IMR-90 (cell line): ENCODE measurements around the gene RAPSN.

Source experiments
- CHD1 ChIP-seq: IDR thresholded peaks from 2 replicates; pipeline ENCODE4 v1.6.1; 2012; ENCODE audit warnings: low read depth, low read length, improper control_type of control experiment
- FOS ChIP-seq: fragments of 150-350 bp; IDR thresholded peaks from 2 replicates; pipeline ENCODE4 v1.6.1; 2016; ENCODE audit warnings: low read depth, low read length
- MXI1 ChIP-seq: IDR thresholded peaks from 2 replicates; pipeline ENCODE4 v1.6.1; 2012; ENCODE audit warnings: low read depth, mild to moderate bottlenecking, low read length, moderate library complexity, borderline replicate concordance
- POLR2A ChIP-seq: IDR thresholded peaks from 2 replicates; pipeline ENCODE4 v1.6.1; 2012; ENCODE audit warnings: mild to moderate bottlenecking, low read depth, low read length
- RAD21 ChIP-seq: IDR thresholded peaks from 2 replicates; pipeline ENCODE4 v1.6.1; 2012; ENCODE audit warnings: low read length, improper control_type of control experiment
- RFX5 ChIP-seq: IDR thresholded peaks from 2 replicates; pipeline ENCODE4 v1.8.0; 2012; ENCODE audit warnings: low read depth, mild to moderate bottlenecking, low read length, moderate library complexity
- SMC3 ChIP-seq: fragments of 150-350 bp; IDR thresholded peaks from 2 replicates; pipeline ENCODE4 v1.6.1; 2016; ENCODE audit warnings: low read depth, mild to moderate bottlenecking, antibody characterized with exemption, low read length, moderate library complexity
- TF ChIP-seq, protein P1 (sequence below): conservative IDR thresholded peaks from 2 replicates; pipeline ENCODE4 v1.5.1; 2012; ENCODE audit warnings: mild to moderate bottlenecking, low read depth, low read length, improper control_type of control experiment
- TF ChIP-seq, protein P2 (sequence below): fragments of 150-350 bp; IDR thresholded peaks from 2 replicates; pipeline ENCODE4 v1.6.1; 2017; ENCODE audit warnings: mild to moderate bottlenecking, antibody characterized with exemption, low read length, low read depth
- TF ChIP-seq, protein P3 (sequence below): fragments of 150-350 bp; IDR thresholded peaks from 2 replicates; pipeline ENCODE4 v1.6.1; 2016; ENCODE audit warnings: low read depth, mild to moderate bottlenecking, low read length, moderate library complexity, borderline replicate concordance

DNA sequence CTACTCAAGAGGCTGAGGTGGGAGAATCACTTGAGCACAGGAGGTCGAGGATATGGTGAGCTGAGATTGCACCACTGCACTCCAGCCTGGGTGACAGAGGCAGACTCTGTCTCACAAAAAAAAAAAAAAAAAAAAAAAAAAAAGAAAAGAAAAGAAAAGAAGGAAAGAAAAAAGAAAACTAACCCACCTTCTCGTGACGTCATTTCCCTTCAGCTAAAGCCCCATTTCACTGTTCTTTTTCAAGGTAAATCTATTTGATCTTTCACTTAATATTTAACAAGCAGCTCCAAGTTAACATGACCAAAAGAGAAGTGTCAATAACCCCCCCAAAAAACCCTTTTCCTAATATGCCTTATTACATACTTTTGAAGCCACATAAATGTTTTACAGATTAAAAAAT is 5.1 kb downstream of the RAPSN start:
- TF ChIP-seq RFX5, result no peak
- TF ChIP-seq, protein P1, sequence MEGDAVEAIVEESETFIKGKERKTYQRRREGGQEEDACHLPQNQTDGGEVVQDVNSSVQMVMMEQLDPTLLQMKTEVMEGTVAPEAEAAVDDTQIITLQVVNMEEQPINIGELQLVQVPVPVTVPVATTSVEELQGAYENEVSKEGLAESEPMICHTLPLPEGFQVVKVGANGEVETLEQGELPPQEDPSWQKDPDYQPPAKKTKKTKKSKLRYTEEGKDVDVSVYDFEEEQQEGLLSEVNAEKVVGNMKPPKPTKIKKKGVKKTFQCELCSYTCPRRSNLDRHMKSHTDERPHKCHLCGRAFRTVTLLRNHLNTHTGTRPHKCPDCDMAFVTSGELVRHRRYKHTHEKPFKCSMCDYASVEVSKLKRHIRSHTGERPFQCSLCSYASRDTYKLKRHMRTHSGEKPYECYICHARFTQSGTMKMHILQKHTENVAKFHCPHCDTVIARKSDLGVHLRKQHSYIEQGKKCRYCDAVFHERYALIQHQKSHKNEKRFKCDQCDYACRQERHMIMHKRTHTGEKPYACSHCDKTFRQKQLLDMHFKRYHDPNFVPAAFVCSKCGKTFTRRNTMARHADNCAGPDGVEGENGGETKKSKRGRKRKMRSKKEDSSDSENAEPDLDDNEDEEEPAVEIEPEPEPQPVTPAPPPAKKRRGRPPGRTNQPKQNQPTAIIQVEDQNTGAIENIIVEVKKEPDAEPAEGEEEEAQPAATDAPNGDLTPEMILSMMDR, result no peak
- TF ChIP-seq RAD21, result no peak
- no peak for TF ChIP-seq FOS
- TF ChIP-seq MXI1, result no peak
- TF ChIP-seq, protein P2, sequence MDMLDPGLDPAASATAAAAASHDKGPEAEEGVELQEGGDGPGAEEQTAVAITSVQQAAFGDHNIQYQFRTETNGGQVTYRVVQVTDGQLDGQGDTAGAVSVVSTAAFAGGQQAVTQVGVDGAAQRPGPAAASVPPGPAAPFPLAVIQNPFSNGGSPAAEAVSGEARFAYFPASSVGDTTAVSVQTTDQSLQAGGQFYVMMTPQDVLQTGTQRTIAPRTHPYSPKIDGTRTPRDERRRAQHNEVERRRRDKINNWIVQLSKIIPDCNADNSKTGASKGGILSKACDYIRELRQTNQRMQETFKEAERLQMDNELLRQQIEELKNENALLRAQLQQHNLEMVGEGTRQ, result no peak
- TF ChIP-seq, protein P3, sequence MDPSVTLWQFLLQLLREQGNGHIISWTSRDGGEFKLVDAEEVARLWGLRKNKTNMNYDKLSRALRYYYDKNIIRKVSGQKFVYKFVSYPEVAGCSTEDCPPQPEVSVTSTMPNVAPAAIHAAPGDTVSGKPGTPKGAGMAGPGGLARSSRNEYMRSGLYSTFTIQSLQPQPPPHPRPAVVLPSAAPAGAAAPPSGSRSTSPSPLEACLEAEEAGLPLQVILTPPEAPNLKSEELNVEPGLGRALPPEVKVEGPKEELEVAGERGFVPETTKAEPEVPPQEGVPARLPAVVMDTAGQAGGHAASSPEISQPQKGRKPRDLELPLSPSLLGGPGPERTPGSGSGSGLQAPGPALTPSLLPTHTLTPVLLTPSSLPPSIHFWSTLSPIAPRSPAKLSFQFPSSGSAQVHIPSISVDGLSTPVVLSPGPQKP, result no peak
- TF ChIP-seq POLR2A, result no peak
- no peak for TF ChIP-seq CHD1
- TF ChIP-seq SMC3, result no peak
